GM23248 (cell line): ENCODE results near the gene GALNT14. TPM values are rescaled to one million over a fixed set of nuclear protein-coding genes. Genes with fewer than 3 reads are reported as not detected.

Experiments
- DNase-seq: peaks from one replicate; pipeline ENCODE4 v3.0.0-alpha.2; 2015
- H2AFZ ChIP-seq: fragments of 200-600 bp; sonication (generic); 2 replicates; pipeline ENCODE4 v1.6.1; 2016; ENCODE audit warnings: antibody characterized with exemption
- H3F3A ChIP-seq: fragments of 200-600 bp; sonication (generic); 2 replicates; pipeline ENCODE4 v1.6.1; 2016; ENCODE audit warnings: mild to moderate bottlenecking, antibody characterized with exemption, mixed run types; ENCODE audit not compliant: insufficient read depth
- H3K27ac ChIP-seq: fragments of 200-600 bp; sonication (generic); 2 replicates; pipeline ENCODE4 v1.5.1; 2016; ENCODE audit warnings: mild to moderate bottlenecking
- H3K27me3 ChIP-seq: fragments of 200-600 bp; sonication (generic); replicated peaks from 2 replicates; pipeline ENCODE4 v1.6.1; 2016; ENCODE audit warnings: mild to moderate bottlenecking; ENCODE audit not compliant: insufficient read depth
- H3K36me3 ChIP-seq: fragments of 200-600 bp; sonication (generic); 2 replicates; pipeline ENCODE4 v1.6.1; 2016; ENCODE audit warnings: low read depth, mild to moderate bottlenecking
- H3K4me1 ChIP-seq: fragments of 200-600 bp; sonication (generic); 2 replicates; pipeline ENCODE4 v1.6.1; 2016; ENCODE audit warnings: mild to moderate bottlenecking; ENCODE audit not compliant: insufficient read depth
- H3K4me2 ChIP-seq: fragments of 200-600 bp; sonication (generic); one replicate; pipeline ENCODE4 v1.6.1; 2016; ENCODE audit warnings: mild to moderate bottlenecking; ENCODE audit not compliant: unreplicated experiment
- H3K4me3 ChIP-seq: fragments of 200-600 bp; sonication (generic); 2 replicates; pipeline ENCODE4 v1.5.1; 2016; ENCODE audit warnings: mild to moderate bottlenecking
- H3K79me2 ChIP-seq: fragments of 200-600 bp; sonication (generic); 2 replicates; pipeline ENCODE4 v1.6.1; 2016; ENCODE audit warnings: mild to moderate bottlenecking; ENCODE audit not compliant: insufficient read depth
- H3K9ac ChIP-seq: fragments of 200-600 bp; sonication (generic); 2 replicates; pipeline ENCODE4 v1.6.1; 2016; ENCODE audit warnings: mild to moderate bottlenecking
- H3K9me2 ChIP-seq: fragments of 200-600 bp; sonication (generic); 2 replicates; pipeline ENCODE4 v1.6.1; 2016; ENCODE audit warnings: mixed run types, mild to moderate bottlenecking, moderate library complexity; ENCODE audit not compliant: insufficient read depth
- H3K9me3 ChIP-seq: fragments of 200-600 bp; sonication (generic); one replicate; pipeline ENCODE4 v1.6.1; 2017; ENCODE audit warnings: low read depth
- H4K20me1 ChIP-seq: fragments of 200-600 bp; sonication (generic); 2 replicates; pipeline ENCODE4 v1.6.0; 2016; ENCODE audit not compliant: insufficient read depth
- EZH2 ChIP-seq: fragments of 200-600 bp; sonication (generic); IDR thresholded peaks from 2 replicates; pipeline ENCODE4 v1.6.1; 2018; ENCODE audit warnings: antibody characterized with exemption, mild to moderate bottlenecking; ENCODE audit not compliant: insufficient read depth, poor library complexity, severe bottlenecking
- EZH2phosphoT487 ChIP-seq: fragments of 200-600 bp; sonication (generic); IDR thresholded peaks from 2 replicates; pipeline ENCODE4 v1.6.1; 2018; ENCODE audit warnings: antibody characterized with exemption, moderate library complexity, mild to moderate bottlenecking, low read depth; ENCODE audit not compliant: insufficient read depth
- whole genome bisulfite sequencing, 2 experiments: methylation state at CpG; one replicate each; pipeline ENCODE4 v1.1.6; 2015 to 2017; ENCODE audit warnings: low lambda C conversion rate in 2 of 2, low coverage in 1 of 2; ENCODE audit errors: missing lambda C conversion rate in 2 of 2; 5-methylcytosine and 5-hydroxymethylcytosine counted together
- in situ Hi-C: fragments of 300-500 bp; cut with MboI; formaldehyde crosslinking; loops from 2 replicates; pipeline ENCODE4 v1.15.0; 2020
- polyA plus RNA-seq: library from polyadenylated mRNA; unstranded; fragments of >200 nt; fragmentation: Nextera tagmentation; extraction: Ambion mirVana; gene quantifications from 2 replicates; pipeline ENCODE4 v1.2.1, GENCODE V29; 2016
- total RNA-seq: library from RNA; depleted of rRNA; stranded (reverse); fragments of >200 nt; shearing (Covaris generic); gene quantifications from 2 replicates; pipeline ENCODE4 v1.2.3, GENCODE V29; 2014

Gene GALNT14
- total and polyA plus RNA-seq, 2 experiments from 2014 or later = 3.2 to 3.5 TPM

DNA sequence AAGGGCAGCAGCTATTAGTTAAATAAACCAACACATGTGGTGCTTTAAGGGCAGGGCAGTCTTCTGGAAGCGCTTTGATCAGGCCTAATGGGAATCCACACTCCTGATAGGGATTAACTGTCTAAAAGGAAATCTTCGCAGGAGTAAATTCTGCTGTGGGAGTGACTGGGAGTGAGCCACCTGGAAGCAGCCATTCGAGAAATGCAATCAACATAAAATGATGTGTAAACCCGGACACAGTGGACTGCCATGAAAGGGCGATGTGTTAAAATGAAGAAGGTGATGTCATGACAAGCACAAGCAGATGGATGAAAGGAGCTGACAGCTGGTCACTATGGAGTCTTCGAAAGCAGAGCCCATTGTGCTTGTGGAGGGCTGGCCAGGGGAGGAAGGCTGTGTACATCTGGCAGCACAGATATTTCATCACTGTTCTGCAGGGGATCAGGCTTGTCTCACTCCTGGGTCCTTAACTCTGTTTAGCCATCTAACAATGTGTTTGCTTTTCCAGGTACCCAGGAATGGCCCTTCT, 24.8 kb upstream of the GALNT14 start:
- WGBS, 2 experiments = 45 to 56% methylated on average over 6 of the region's 6 CpGs
- no peaks in the 10 kb centered on the region for H3K9me2 ChIP-seq
- no peak overlapping the region for H3K27ac ChIP-seq
- TF ChIP-seq EZH2phosphoT487 (no peak), EZH2 (no peak)
- no peak overlapping the region for H2AFZ ChIP-seq
- H3K9ac ChIP-seq = no peak overlapping the region
- no peaks in the 10 kb centered on the region for H3F3A ChIP-seq
- no peaks in the 10 kb centered on the region for H3K4me1 ChIP-seq
- in situ Hi-C loops = loop anchor here (10.0 kb wide), 1 partner anchor 438 kb away; no protein-coding TSS in a partner anchor
- H3K36me3 ChIP-seq = no peaks in the 10 kb centered on the region
- H3K9me3 ChIP-seq = no peaks in the 10 kb centered on the region
- peaks cover 30% of the 10 kb centered on the region for H3K27me3 ChIP-seq
- H3K4me2 ChIP-seq = no peak overlapping the region
- no peaks in the 10 kb centered on the region for H4K20me1 ChIP-seq
- no peak for DNase-seq
- no peaks in the 10 kb centered on the region for H3K79me2 ChIP-seq
- H3K4me3 ChIP-seq = no peak overlapping the region

- H3K9ac ChIP-seq = no peak overlapping the region
- TF ChIP-seq EZH2 (no peak), EZH2phosphoT487 (no peak)
- H3K27ac ChIP-seq = no peak overlapping the region
- no peak overlapping the region for H3K4me2 ChIP-seq
- no peaks in the 10 kb centered on the region for H3K36me3 ChIP-seq
- 45 to 50% methylated on average over 6 of the region's 6 CpGs for WGBS, 2 experiments
- H3K27me3 ChIP-seq = peaks cover 35% of the 10 kb centered on the region
- no peaks in the 10 kb centered on the region for H3K79me2 ChIP-seq
- H3F3A ChIP-seq = no peaks in the 10 kb centered on the region
- no peaks in the 10 kb centered on the region for H3K9me2 ChIP-seq
- H2AFZ ChIP-seq = no peak overlapping the region
- no peaks in the 10 kb centered on the region for H4K20me1 ChIP-seq
- in situ Hi-C loops = loop anchor here (10.0 kb wide), 1 partner anchor 437 kb away; no protein-coding TSS in a partner anchor
- H3K9me3 ChIP-seq = no peaks in the 10 kb centered on the region
- no peak for DNase-seq
- no peaks in the 10 kb centered on the region for H3K4me1 ChIP-seq
- H3K4me3 ChIP-seq = no peak overlapping the region
Observed at GRCh38 chr2:31161637-31162036, 23.4 kb upstream of the GALNT14 start.

DNA sequence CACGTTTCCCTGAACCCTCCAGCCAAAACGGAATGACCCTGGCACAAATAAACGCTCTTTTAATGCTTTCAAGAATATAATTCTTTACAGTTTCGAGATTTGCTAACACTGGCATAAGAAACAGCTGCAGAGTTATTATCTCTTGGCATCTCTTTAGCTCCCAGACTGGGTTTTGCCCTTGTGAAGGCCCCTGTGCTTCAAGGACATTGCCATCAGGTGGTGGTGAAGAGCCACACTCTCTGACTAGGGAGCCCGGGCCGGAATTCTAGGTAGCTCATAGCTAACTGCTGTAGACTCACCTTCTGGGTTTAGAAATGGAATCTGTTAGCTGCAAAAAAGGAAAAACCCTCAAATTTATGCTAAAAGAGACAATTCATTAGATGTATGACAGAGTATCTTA, 13.3 kb upstream of the GALNT14 start:
- in situ Hi-C loops = no loop called here
- no peak for TF ChIP-seq EZH2phosphoT487
- no peak for TF ChIP-seq EZH2

DNA sequence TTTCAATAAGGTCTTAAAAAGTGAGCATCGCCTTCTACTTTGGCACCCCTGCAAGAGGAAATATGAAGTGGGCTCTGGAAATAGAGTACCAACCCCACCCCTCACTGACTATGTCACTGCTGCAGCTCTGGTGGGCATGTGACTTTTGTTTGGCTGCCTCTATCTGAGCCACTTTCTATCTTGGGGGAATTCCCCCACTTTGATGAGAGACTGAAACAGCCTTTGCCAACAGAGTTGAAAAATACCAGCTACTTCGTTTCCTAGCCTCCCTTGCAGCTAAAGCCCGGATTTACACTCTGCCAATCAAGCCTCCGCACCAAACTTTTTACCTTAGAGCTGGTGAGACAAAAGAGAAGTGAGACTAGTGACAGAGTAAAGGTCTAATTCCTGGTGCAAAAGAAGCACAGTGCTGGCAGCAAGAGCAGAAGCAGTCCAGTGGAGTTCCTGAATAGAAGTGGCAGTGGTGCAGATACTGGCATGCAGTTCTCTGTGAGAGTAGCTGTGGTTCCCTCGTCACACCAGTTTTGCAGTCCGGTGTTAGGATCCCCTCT, 12.0 kb upstream of the GALNT14 start:
- H4K20me1 ChIP-seq = no peaks in the 10 kb centered on the region
- H3K9me2 ChIP-seq = no peaks in the 10 kb centered on the region
- H3K79me2 ChIP-seq = no peaks in the 10 kb centered on the region
- WGBS, 2 experiments = 55 to 63% methylated on average over 6 of the region's 6 CpGs
- no peak overlapping the region for H3K9ac ChIP-seq
- TF ChIP-seq EZH2 (no peak), EZH2phosphoT487 (no peak)
- peaks cover 8% of the 10 kb centered on the region; the same call in 1 of the 2 replicates for H3K27me3 ChIP-seq
- H3K36me3 ChIP-seq = no peaks in the 10 kb centered on the region
- in situ Hi-C loops = no loop called here
- H3K9me3 ChIP-seq = no peaks in the 10 kb centered on the region
- H3K4me3 ChIP-seq = no peak overlapping the region
- DNase-seq = no peak
- H3K4me2 ChIP-seq = no peak overlapping the region
- H3F3A ChIP-seq = no peaks in the 10 kb centered on the region
- no peak overlapping the region for H3K27ac ChIP-seq
- H2AFZ ChIP-seq = no peak overlapping the region
- no peaks in the 10 kb centered on the region for H3K4me1 ChIP-seq

More for the DNA sequence above, 13.3 kb upstream of the GALNT14 start:
- peaks cover 8% of the 10 kb centered on the region; the same call in 1 of the 2 replicates for H3K27me3 ChIP-seq
- H4K20me1 ChIP-seq = no peaks in the 10 kb centered on the region
- no peaks in the 10 kb centered on the region for H3K4me1 ChIP-seq
- peak; percentile 23 for DNase-seq
- H3K4me3 ChIP-seq = no peak overlapping the region
- H3K27ac ChIP-seq = no peak overlapping the region
- no peaks in the 10 kb centered on the region for H3K36me3 ChIP-seq
- H3K9ac ChIP-seq = no peak overlapping the region
- H3K4me2 ChIP-seq = no peak overlapping the region
- H3K9me2 ChIP-seq = no peaks in the 10 kb centered on the region
- no peaks in the 10 kb centered on the region for H3F3A ChIP-seq
- no peak overlapping the region for H2AFZ ChIP-seq
- no peaks in the 10 kb centered on the region for H3K79me2 ChIP-seq
- no peaks in the 10 kb centered on the region for H3K9me3 ChIP-seq
- 22 to 23% methylated on average over 6 of the region's 6 CpGs for WGBS, 2 experiments
